Suppressor macrophage (primary cell): ENCODE measurements around the gene HLTF.

Experiments used
- DNase-seq, 4 experiments: peaks; one replicate each; pipeline ENCODE4 v3.0.0-alpha.2; 2020 to 2022

The HLTF gene

GRCh38 chr3:149085828-149086231 is 503 bp downstream of the HLTF start:
- DNase-seq, result peak; percentile 10 to 42 (median 38)

- no peak for DNase-seq
These were observed 4.6 kb downstream of the HLTF start for GRCh38 chr3:149081772-149082171.

GRCh38 chr3:149080699-149081091 is 5.6 kb downstream of the HLTF start:
- DNase-seq, result peak in 2 of 4 experiments; percentile 47 to 53

GRCh38 chr3:149080011-149080698 is 6.2 kb downstream of the HLTF start:
- no peak for DNase-seq

- DNase-seq, result no peak
These were observed 8.7 kb downstream of the HLTF start for GRCh38 chr3:149077628-149078027.

- DNase-seq, result no peak
These were observed 18.4 kb downstream of the HLTF start for GRCh38 chr3:149067883-149068282.

- DNase-seq, result no peak
These were observed 24.6 kb downstream of the HLTF start for GRCh38 chr3:149061776-149062175.

- no peak for DNase-seq
These were observed 27.7 kb downstream of the HLTF start for GRCh38 chr3:149058602-149059001.

GRCh38 chr3:149058198-149058597 is 28.1 kb downstream of the HLTF start:
- no peak for DNase-seq

GRCh38 chr3:149055575-149055974 is 30.8 kb downstream of the HLTF start:
- peak in 2 of 4 experiments; percentile 1 to 3 for DNase-seq

- DNase-seq, result no peak
These were observed 41.8 kb downstream of the HLTF start for GRCh38 chr3:149044339-149045083.

- DNase-seq, result no peak
These were observed 43.4 kb downstream of the HLTF start for GRCh38 chr3:149042789-149043386.

- DNase-seq, result no peak
These were observed 48.0 kb downstream of the HLTF start for GRCh38 chr3:149038322-149038721.

GRCh38 chr3:149037684-149038083 is 48.6 kb downstream of the HLTF start:
- no peak for DNase-seq

- no peak for DNase-seq
These were observed 55.2 kb downstream of the HLTF start for GRCh38 chr3:149031096-149031495.

GRCh38 chr3:149026718-149027117 is 59.6 kb downstream of the HLTF start:
- no peak for DNase-seq

GRCh38 chr3:149023951-149024350 is 62.4 kb downstream of the HLTF start:
- no peak for DNase-seq

GRCh38 chr3:149021830-149022229 is 64.5 kb downstream of the HLTF start:
- no peak for DNase-seq

GRCh38 chr3:149020839-149021252 is 65.5 kb downstream of the HLTF start:
- DNase-seq, result peak in 2 of 4 experiments; percentile 22 to 45

- DNase-seq, result no peak
These were observed 66.0 kb downstream of the HLTF start for GRCh38 chr3:149020196-149020838.

GRCh38 chr3:149019580-149019979 is 66.8 kb downstream of the HLTF start:
- no peak for DNase-seq

GRCh38 chr3:149018247-149018646 is 68.1 kb downstream of the HLTF start:
- no peak for DNase-seq
